Transverse colon (tissue), 4 donors: Measurements from ENCODE around the gene MARCHF9.

Experiments used
- EP300 ChIP-seq: sonication (generic); formaldehyde crosslinking; IDR thresholded peaks from one replicate; pipeline ENCODE4 v1.6.1; 2017; ENCODE audit warnings: antibody characterized with exemption, low read depth
- POLR2A ChIP-seq: fragments of 450-650 bp; IDR thresholded peaks from one replicate; pipeline ENCODE4 v1.6.1; 2016; ENCODE audit warnings: antibody characterized with exemption, mild to moderate bottlenecking, moderate library complexity
- POLR2AphosphoS5 ChIP-seq, 3 donors: sonication (generic); formaldehyde crosslinking; IDR thresholded peaks; one replicate each; pipeline ENCODE4 v1.6.1; 2016; ENCODE audit warnings: antibody characterized with exemption in 3 of 3
- TF ChIP-seq, protein P1 (sequence below), 5 experiments: fragments of 200-600 bp in 3 of 5; fragments of 450-650 bp in 2 of 5; sonication (generic) in 3 of 5; IDR thresholded peaks; 1 replicate in 2 of 5; 2 replicates in 3 of 5; pipeline ENCODE4 v1.5.1; 2016 to 2017; ENCODE audit warnings: antibody characterized with exemption in 5 of 5, inconsistent platforms in 3 of 5, mild to moderate bottlenecking in 2 of 5, moderate library complexity in 1 of 5

DNA sequence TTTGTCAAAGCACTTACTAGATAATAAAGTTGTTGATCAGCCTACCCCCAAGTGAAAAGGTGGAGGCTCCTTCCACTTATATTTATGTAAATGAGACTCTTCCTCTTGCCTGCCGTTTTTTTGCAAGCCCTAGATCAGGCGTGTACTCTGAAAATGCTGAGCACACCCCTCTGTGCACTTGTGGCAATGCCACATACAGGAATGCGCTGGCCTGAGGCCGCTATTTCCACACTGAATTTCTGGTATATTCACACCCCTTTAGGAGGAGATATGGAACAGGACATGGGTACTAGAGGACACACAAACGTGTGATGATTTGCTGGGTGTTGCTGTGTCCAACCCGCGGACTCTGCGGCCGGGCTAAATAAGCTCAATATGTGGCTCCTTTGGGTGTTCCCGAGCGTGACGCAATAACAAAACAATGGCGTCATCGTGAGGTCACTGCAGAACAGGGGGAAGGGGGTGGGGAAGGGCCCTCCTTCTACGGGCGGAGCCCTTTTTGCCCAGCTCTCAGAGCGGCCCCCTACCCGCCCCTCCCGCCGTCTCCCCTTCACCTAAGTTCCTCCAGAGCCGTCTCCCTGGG is 10.6 kb upstream of the MARCHF9 start:
- no peak for TF ChIP-seq EP300
- TF ChIP-seq, protein P1, sequence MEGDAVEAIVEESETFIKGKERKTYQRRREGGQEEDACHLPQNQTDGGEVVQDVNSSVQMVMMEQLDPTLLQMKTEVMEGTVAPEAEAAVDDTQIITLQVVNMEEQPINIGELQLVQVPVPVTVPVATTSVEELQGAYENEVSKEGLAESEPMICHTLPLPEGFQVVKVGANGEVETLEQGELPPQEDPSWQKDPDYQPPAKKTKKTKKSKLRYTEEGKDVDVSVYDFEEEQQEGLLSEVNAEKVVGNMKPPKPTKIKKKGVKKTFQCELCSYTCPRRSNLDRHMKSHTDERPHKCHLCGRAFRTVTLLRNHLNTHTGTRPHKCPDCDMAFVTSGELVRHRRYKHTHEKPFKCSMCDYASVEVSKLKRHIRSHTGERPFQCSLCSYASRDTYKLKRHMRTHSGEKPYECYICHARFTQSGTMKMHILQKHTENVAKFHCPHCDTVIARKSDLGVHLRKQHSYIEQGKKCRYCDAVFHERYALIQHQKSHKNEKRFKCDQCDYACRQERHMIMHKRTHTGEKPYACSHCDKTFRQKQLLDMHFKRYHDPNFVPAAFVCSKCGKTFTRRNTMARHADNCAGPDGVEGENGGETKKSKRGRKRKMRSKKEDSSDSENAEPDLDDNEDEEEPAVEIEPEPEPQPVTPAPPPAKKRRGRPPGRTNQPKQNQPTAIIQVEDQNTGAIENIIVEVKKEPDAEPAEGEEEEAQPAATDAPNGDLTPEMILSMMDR (IDR thresholded peaks at IDR 0.05): no peak
- no peak for TF ChIP-seq POLR2A
- TF ChIP-seq POLR2AphosphoS5 (IDR thresholded peaks at IDR 0.05): no peak
